Umbilical cord (tissue), 2 donors: ENCODE results near the gene CD320. TPM values are rescaled to one million over a fixed set of nuclear protein-coding genes. Genes with fewer than 3 reads are reported as not detected.
"Not testable (repeated sequence)": the region's sequence is repeated elsewhere in the genome, so short reads cannot be mapped to it uniquely, and the experiment has no call there.

ENCODE experiments used
- DNase-seq: peaks from one replicate; pipeline ENCODE4 v3.0.0-alpha.2; 2015; ENCODE audit warnings: low spot score
- total RNA-seq: library from RNA; depleted of rRNA; stranded (reverse); fragments of >200 nt; gene quantifications from one replicate; pipeline ENCODE4 v1.2.3, GENCODE V29; 2014; ENCODE audit warnings: low replicate concordance; ENCODE audit not compliant: insufficient read depth

CD320 gene
- total RNA-seq, 1 donor from 2014 or later = 4.1 TPM

GRCh38 chr19:8333767-8334457 lies 25.8 kb upstream of the CD320 start:
- no peak for DNase-seq

- no peak for DNase-seq
Observed at GRCh38 chr19:8332976-8333766, 25.0 kb upstream of the CD320 start.

DNA sequence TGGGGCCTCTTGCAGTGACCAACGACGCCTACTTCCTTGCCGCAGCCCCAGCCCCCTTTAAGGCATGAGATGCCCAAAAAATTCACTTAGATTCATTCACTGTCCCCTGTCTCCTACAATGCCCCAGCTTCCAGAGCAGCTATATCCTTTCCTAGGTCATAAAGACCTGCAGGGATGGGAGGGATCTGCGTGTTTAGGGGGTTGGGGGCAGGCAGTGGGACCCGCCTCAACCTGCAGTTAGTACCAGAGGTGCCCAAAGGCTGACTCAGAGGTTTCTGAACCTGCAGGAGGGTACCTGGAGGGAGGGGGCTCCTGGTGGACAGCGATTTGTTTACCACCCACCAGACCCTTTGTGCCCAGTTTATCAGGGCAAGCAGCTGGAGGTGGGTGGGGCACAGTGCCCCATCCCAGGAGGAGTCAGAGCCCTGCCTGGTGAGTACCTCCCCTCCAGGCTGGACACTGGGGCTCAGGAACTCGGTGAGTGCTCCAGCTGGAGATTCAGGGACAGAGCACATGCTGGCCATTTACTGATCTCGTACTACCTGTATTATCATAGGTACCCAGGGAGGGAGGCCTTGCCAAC lies 23.2 kb upstream of the CD320 start:
- DNase-seq = no peak

- no peak for DNase-seq
Observed at GRCh38 chr19:8329996-8330395, 21.8 kb upstream of the CD320 start.

DNA sequence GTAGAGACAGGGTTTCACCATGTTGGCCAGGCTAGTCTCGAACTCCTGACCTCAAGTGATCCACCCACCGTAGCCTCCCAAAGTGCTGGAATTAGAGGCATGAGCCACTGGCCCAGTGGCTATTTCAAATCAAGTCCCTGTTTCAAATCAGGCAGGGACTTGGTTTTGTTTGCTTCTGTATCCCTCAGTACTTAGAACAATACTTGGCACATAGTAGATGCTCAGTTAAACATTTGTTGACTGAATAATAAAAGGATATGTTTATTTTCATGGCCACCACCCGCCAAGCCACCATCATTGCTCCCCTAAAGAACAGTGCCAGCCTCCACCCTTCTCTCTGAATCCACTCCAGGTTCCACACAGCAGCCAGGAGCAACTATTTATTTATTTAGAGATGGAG lies 17.3 kb upstream of the CD320 start:
- DNase-seq = no peak

DNA sequence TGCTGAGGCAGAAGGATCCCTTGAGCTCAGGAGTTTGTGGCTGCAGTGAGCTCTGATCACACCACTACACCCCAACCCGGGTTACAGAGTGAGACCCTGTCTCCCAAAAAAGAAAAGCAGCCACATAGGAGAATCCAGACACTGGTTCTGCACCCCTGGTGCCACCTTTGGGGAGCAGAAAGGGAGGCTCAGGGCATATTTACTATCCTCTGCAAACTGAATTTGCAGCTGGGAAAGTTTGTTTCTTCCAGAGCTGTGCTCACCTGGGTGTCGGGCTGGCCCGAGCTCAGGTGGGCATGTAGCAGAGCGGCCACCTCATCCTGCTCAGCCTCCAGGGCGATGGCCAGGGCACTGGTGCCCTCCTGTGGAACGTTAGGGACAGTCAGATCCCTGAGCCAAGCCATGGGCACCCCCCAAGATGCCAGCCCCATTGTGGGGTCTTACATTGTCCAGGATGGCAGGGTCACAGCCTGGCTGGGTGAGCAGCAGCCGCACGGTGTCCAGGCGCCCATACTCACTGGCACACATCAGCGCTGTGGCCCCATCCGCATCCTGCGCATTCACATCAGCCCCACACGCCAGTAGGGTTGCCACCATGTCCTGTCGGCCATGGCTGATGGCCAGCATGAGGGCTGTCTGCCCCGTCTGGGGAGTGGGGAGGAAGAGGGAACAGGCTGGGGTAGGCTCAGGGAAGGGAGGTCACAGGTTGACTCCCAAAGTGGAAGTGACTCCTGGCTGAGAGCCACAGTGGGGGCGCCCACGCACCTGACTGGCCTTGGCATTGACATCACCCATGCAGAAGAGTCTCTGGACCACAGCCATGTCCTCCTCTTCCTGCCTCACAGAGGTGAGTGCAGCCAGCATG lies 16.3 kb upstream of the CD320 start:
- no peak for DNase-seq

DNA sequence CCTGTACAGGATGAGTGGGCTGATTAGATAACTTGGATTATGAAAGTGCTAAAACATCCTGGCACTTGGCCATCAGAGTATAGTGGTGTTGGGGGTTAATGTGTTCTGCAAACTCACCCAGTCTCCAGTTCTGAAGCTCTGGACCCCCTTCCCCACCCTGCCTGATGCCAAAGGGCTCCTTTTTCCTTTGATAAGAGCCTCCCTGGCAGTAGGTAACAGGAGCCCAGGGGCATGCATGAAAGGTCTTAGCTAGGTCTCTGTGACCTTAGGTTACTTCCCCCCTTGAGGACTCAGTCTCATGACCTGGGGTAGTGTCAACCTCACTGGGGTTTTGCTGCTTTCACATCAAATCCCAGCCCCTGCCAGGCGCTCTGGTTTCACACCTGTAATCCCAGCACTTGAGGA lies 15.6 kb upstream of the CD320 start:
- no peak for DNase-seq

GRCh38 chr19:8322638-8322997 lies 14.5 kb upstream of the CD320 start:
- DNase-seq = no peak

GRCh38 chr19:8321986-8322637 lies 14.0 kb upstream of the CD320 start:
- DNase-seq = no peak

DNA sequence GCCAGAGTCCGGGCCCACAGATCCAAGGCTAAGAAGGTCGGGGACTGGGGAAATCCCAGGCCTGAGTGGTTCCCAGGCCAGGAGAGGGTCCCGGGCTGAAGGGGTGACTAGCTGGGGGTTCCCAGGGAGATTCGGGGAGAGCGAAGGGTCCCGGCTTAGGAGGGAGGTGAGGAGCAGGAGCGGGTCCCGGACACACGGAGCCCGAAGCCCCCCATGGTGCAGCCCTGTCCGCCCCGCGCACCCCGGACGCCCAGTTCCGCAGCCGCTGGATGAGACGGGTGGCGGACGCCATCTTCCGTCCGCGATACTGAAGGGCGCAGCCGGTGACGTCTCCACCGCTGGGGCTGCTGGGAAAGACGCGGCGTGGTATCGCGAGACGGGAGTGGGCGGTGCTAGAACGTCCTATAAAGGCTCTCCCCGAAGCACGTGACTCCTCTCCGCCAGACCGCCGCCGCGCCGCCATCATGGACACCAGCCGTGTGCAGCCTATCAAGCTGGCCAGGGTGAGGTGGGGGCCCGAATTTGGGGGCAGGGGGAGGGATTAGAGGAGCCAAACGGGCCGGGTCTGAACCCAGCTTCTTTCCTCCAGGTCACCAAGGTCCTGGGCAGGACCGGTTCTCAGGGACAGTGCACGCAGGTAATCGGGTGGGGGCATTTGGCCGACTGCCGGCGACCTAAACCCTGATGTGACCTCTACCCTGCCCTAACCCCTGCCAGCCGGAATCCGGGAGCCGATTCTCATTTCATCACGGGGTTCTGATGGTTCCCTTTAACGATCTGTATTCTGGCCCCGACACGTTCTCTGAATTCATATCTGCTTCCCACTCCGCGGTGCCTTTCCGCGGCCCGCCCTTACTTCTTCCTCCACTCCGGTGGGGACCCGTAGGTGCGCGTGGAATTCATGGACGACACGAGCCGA lies 13.2 kb upstream of the CD320 start, which contains the start of the genes NDUFA7 and RPS28:
Gene NDUFA7, minus strand, starts transcription at position 309 of the 919 bp plus-strand sequence. Its CDS starts 17 bp downstream, at position 292.
Gene RPS28, plus strand, starts transcription at position 430 of the 919 bp plus-strand sequence. Its CDS starts 35 bp downstream, at position 465.
- DNase-seq = peak; percentile 97

DNA sequence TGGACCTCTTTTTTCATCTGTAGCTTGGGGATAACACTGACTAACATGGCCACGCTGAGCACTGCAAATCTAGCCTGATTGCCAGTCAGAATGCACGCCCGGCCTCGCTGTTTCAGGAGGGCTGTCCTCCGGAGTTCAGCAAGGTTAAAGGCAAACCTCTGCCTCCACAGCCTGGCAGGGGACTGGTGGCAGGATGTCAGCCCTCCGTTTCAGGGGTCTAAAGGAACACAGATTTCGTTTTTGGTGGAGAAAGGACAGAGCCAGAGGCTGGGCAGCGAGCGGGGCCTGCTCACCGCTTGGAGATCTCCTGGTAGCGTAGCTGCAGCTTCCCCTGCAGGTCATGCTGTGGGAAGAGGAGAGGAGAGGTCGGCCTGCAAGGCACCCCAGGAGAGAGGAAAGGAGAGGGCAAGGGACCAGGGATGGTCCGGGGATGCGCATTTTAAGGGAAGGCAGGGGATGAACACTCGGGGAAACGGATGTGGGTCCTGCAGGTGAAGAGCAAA lies 12.5 kb upstream of the CD320 start:
- no peak for DNase-seq

GRCh38 chr19:8319807-8320520 lies 11.8 kb upstream of the CD320 start:
- DNase-seq = no peak

DNA sequence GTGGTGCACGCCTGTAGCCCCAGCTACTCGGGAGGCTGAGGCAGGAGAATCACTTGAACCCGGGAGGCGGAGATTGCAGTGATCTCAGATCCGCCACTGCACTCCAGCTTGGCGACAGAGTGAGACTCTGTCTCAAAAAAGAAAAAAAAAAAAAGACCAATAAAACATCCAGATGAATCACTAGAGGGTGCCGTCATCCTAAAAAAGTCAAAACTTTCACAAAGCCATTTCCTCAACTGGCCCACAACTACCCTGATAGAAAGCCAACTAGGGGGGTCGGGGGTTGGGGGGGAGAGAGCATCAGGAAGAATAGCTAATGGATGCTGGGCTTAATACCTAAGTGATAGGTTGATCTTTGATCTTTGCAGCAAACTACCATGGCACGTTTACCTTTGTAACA lies 10.7 kb upstream of the CD320 start:
- not testable (repeated sequence) for DNase-seq

DNA sequence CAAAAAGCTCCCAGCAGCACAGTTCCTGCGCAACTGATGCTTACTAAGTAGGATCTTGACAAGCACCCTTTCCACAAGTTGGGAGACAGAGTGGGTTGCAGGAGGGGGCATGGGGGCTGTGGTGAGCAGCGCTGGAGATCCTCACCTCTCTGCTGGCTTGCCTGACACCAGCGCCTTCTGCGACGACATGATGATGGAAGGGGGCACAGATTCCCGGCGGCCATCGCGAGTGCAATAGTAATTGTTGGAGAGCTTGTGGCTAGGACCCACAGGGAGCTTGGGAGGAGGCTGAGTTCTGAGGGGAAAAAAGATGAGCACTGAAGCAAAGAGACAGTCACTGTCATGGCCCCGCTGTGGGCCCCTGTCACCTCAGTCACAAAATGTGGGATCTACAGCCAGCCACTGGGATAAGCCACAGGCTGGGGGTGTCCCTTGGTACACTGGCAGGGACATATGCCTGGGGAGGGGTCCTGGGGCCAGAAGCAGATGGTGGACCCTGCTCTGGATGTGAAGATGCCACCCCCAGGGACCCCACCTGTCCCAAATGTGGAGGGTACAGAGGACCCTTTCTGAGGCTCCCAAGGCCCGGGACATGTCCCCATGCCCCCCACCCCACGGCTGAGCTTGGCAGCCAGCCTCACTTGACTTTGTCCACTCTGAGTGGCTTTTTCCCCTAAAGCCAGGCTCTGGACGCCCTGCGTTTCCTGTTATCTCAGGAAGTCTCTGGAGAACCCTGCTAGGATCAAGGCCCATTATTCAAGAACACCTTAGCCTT lies 8.4 kb upstream of the CD320 start:
- no peak for DNase-seq

DNA sequence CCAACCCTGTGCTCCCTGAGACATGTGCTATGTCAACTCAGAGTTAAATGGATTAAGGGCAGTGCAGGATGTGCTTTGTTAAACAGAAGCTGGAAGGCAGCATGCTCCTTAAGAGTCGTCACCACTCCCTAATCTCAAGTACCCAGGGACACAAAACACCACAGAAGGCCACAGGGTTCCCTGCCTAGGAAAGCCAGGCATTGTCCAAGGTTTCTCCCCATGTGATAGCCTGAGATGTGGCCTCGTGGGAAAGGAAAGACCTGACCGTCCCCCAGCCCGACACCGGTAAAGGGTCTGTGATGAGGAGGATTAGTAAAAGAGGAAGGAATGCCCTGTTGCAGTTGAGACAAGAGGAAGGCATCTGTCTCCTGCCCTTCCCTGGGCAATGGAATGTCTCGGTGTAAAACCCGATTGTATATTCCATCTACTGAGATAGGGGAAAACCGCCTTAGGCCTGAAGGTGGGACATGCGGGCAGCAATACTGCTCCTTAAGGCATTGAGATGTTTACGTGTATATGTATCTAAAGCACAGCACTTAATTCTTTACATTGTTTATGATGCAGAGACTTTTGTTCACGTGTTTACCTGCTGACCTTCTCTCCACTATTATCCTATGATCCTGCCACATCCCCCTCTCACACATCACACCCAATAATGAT lies 7.0 kb upstream of the CD320 start:
- DNase-seq = not testable (repeated sequence)

DNA sequence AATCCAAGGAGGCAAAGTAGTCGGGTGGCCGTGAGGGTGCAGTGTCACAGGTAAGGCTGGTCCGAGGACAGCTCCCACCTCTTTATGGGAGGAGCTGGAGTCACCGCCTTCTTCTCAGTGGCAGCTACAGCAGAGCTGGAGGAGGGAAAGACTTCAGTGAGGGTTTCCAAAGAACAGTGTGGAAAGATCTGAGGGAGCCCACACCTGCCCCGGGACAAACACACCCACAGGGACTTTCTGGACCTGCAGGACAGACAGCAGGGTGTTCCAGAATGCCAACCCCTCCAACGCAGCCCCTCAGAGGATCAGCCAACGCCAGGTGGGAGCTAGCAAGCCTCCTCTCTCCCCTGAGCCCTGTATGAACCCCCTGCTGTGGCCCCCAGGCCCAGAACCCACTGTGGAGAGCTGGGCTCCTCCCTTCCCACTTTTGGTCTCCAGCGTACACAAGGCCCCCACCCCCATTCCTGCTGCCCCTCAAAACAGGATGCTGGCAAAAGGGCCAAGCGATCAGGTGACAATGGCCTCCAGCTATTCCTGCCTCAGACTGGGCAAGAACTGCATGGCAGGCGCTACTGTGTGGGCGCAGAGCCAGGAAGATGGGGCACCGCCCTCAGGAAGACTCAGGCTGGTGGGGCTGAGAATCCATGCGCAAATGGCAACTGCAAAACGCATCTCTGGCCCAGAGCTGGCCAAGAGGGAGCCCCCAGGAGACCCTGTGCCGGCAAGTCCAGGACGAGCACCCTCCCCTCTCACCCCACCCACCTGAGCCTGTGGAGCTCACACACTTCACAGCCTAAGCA lies 3.5 kb upstream of the CD320 start:
- no peak for DNase-seq
